HG02885 (cell line): ENCODE data around the gene TMEM150A.
"Not testable (repeated sequence)": the region's sequence is repeated elsewhere in the genome, so short reads cannot be mapped to it uniquely, and the experiment has no call there.

ENCODE experiments used
- ATAC-seq: cut with Tn5 transposase; IDR thresholded peaks from one replicate; pipeline ENCODE4 v1.9.1; 2021; ENCODE audit warnings: mild to moderate bottlenecking; ENCODE audit not compliant: unreplicated experiment, poor library complexity

Gene TMEM150A

DNA sequence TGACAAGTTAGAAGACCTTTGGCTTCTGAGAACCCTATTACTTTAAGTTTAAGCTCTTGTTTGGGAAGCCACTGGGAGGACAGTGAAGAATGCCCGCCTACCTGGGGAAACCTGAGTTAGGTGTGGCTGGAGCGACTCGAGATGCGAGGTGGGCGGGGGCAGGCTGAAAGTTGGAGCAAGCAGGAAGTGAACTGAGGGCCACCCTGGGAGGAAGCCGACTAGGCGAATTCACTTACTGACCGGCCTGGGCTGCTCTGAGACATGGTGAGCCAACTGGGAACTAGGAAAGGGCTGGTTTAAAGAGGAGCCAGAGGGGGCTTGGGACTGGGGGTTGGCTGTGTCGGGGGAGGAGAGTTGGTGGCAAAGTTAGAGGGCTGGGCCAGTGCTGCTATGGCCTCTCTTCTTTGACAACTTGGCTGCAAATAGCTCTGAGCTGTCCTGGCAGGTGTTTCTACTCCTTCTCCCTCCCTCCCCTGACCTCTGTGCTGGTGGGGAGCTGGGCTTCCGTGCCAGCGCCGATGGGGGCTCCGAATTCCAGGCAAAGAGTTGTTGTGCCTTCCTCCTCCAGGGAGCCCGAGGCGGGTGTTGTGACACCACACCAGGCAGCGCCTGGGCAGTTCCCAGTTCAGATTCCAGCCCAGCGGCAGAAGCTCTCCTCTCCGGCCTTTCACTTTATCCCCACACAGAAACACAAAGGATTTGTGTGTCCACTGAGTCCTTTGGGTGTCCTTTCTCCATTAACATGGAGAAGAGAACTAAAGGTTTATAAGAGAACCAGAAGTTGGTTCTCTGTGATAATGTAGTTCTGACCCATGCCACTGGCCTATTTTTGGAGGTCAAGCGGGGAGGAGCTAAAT, 24.9 kb downstream of the TMEM150A start, which contains the start of gene VAMP8:
Gene VAMP8, plus strand, starts transcription at position 201 of the 857 bp plus-strand sequence. Its CDS starts 61 bp downstream, at position 262.
- ATAC-seq, result peak; percentile 74

DNA sequence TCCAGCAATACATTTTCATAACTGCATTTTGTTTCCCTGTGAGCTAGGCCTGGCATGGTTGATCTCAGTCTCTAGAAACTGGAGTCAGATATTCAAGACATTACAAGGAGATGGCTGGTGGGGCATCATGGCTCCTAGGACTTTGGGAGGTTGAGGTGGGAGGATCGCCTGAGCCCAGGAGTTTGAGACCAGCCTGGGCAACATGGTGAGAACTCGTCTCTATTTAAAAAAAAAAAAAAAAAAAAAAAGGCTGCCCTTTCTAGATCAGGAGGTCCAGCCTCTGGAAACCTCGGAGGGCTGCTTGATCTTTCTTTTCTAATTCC, 25.5 kb downstream of the TMEM150A start:
- no peak for ATAC-seq

- no peak for ATAC-seq
These were observed 26.8 kb downstream of the TMEM150A start for GRCh38 chr2:85575739-85576138.

- ATAC-seq, result no peak
These were observed 36.2 kb downstream of the TMEM150A start for GRCh38 chr2:85566265-85566664.

- ATAC-seq, result peak; percentile 44
These were observed 38.3 kb downstream of the TMEM150A start for GRCh38 chr2:85564144-85564563.

GRCh38 chr2:85561280-85562212, 41.0 kb downstream of the TMEM150A start, which contains the start of gene GGCX:
TSS of gene GGCX (minus strand) at chr2:85561493. CDS start at chr2:85561428, 65 bp downstream.
- ATAC-seq, result peak; percentile 94

- peak; percentile 19 for ATAC-seq
These were observed 41.7 kb downstream of the TMEM150A start for GRCh38 chr2:85560812-85561279.

DNA sequence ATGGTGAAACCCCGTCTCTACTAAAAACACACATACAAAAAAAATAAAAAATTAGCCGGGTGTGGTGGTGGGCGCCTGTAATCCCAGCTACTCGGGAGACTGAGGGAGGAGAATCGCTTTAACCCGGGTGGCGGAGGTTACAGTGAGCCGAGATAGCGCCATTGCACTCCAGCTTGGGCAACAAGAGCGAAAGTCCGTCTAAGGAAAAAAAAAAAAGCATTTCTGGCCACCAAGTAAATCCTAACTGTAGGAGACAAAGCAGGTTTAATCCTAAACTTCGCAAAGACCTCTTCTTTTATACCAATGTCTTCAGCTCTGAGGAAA, 42.1 kb downstream of the TMEM150A start:
- not testable (repeated sequence) for ATAC-seq

DNA sequence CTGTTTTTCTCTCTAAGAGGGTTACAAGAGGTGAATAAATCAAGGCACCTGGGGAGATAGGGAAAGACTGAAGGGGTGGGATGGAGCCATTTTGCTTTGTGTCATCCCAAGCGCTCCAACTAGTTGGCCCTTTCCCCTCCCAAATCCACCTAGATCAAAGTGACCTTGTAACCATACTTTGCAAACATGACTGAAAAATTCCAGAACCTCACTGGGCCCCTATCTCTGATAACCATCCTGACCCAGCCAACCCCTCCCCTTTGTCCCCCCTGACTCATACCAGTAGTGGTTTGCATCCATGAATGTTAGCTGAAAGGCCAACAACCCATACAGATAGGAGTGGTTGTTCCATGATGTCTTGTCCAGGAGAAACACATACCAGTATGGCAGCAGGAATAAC, 44.3 kb downstream of the TMEM150A start:
- no peak for ATAC-seq

- ATAC-seq, result no peak
These were observed 45.4 kb downstream of the TMEM150A start for GRCh38 chr2:85557130-85557529.

DNA sequence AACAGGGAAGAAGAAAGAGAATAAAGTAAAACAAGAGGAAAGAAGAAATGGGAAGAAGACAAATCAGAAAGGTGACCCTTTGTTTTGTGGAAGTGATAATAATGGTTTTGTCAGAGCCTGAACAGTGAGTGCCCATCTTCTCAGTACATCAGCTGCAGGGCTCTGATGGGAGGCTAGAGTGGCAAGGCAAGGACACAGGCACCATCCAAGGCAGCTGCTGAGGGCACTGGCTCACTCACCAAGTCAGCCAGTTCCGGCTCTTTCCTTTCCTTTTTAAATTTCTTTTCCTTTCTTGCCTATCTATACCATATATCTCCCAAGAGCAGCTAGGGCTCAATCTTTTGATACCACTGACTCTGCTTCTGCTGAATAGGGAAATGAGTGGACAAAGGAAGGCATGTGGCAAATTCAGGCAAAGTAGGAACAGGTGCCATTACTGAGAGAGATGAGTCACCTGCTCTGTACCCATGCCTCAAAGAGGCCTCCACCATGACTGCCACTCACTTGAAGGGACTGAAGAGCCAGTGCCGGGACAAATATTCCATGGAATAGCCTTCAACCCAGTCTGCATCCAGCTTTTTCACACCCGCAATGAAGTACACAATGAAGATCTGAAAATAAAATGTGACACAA, 47.4 kb downstream of the TMEM150A start:
- ATAC-seq, result no peak

DNA sequence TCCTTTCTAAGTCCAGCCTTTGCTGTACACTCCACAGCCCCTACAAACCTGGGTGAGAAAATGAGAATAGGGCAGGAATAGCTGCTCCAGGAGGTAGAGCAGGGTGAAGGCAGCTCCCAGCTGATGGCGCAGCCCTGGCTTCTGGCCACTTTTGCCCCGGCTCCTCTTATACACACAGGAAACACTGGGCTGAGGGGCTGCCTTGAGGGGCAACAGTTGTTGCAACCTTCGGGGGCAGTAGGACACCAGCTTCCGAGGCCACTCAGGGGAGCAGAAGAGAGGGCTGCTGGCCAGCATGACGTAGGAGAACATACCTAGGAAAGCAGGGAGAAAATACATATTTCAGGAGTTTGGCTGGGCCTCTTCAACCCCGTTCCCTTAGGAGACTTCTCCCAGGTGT, 49.3 kb downstream of the TMEM150A start:
- no peak for ATAC-seq

DNA sequence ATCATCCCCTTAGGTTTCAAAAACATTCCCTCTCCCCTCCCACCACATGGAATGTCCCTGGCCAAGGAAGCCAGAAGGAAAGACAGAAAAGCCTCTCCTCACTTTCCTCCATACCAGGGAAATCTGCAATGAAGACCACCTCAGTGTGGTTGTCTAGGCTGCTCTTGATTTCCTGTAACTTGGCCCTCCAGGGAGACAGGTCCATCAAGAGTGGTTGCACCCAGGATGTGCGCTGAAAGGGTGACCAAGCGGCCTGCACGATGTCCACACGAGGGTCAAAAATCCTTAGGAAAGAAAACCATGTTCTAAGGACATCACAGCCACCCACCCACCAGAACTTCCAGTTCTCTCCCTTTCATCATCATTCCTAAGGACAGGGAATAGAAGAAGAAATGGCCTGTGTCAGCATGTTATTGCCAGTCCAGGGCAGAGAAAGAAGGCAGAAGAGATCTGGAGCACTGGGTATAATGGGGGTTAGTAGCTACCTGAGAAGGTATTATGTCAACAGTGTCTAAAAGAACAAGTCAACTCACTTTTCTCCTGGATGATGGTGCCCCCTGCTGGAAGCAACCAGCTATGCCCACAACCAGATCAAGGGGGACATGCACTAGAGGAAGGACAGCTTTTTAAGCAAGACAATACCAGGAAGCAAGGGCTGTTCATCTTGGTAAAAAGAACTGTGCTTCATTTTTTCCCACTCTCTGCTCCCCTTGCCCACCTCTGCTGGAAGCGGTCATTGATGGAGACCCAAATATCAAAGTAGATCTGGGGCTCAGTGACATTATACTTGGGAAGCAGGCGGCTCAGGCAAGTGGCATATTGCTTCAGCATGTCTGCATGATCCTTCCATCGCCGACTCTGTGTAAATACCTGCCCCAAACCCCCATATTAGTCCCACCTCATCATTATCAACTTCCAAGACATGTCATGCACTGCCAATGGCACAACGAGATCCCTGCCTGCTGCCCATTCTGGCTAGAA, 50.5 kb downstream of the TMEM150A start:
- ATAC-seq, result peak; percentile 80

DNA sequence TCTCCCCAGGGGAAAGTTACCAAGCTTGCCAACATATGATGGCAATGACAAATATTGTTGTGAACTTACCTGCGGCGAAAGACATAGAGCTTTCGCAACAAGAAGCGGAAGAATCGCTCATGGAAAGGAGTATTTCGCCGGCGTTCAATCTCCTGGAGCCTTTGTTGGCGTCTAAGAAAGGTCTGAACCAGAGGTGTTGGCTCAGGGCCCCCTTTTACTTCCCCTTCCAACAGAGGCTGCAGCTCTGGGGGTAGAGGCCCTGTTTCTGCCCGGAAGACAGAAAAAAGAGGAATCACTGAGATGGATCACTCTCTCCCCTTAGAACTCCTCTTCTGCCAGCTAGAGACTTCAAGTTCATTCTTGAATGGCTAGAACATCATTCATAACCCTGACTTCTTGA, 52.0 kb downstream of the TMEM150A start:
- ATAC-seq, result no peak

DNA sequence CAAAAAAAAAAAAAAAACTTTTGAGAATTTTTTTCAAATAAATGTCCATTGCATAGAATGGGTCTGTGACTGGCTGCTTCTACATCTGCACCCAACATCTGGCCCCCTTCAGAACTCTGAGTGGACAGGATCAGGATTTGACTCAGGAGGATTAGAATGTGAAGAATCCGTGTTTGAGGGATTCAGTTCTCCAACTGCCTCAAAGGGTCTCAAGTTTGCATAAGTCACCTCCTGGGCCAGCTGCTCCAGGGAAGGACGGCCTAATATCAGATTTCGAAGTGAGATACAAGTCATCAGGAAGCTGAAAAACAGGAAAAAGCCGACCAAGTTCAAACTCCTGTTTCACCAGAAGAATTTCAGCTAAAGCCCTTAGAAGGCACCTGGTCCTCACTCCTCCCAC, 52.7 kb downstream of the TMEM150A start:
- no peak for ATAC-seq

DNA sequence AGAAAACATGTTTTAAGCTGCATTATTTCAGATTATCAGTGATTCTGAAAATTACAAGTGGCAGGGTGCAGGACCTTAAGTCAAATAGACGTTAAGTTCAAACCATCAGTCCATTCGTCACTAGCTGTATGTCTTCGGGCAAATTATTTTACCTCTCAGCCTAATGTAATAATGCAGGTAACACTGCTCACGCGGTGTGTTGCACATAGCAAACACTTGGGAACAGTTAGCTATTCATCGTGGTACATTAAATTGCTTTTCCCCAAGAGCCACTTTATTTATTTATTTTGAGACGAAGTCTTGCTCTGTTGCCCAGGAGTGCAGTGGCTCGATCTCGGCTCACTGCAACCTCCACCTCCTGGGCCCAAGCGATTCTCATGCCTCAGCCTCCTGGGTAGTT, 53.4 kb downstream of the TMEM150A start:
- no peak for ATAC-seq

DNA sequence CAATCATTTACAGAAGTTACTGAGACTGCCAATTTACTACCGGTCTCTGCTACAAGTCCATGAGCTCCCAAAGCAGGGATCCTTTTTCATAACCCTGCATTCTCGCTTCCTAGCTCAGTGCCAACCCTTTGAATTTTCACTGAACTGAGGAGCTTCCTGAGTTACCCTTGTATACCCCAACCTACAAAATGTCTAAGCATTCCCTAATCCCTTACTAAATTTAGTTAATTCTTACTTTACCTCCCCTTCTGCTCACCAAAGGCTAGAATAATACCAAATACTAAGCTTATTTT, 53.9 kb downstream of the TMEM150A start:
- no peak for ATAC-seq
